Measurements from ENCODE around the gene NCS1. TPM values are rescaled to one million over a fixed set of nuclear protein-coding genes. Genes with fewer than 3 reads are reported as not detected.

Gene NCS1
- total RNA-seq, 3 donors from 2014 or later, result 4.1 to 196 (median 10.7) TPM

GRCh38 chr9:130149031-130149430, 23.2 kb upstream of the NCS1 start:
- no peak for DNase-seq
- Histone ChIP-seq H3K36me3 (ENCODE audit: low read depth) (no peaks in the 10 kb centered on the region), H3K4me1 (ENCODE audit: low read depth) (no peaks in the 10 kb centered on the region), H3K4me3 (no peak overlapping the region), H3K9me3 (no peaks in the 10 kb centered on the region)
- ATAC-seq, result no peak
- intact Hi-C loops (cut with DNase I, micrococcal nuclease), result no loop called here
- no peak for TF ChIP-seq CTCF (IDR thresholded peaks at IDR 0.05)

- H3K4me1 ChIP-seq (ENCODE audit: low read depth), result no peaks in the 10 kb centered on the region
- DNase-seq (no peak), ATAC-seq (no peak)
- H3K9me3 ChIP-seq, result no peaks in the 10 kb centered on the region
- intact Hi-C loops (cut with DNase I, micrococcal nuclease), result no loop called here
- TF ChIP-seq CTCF (IDR thresholded peaks at IDR 0.05), result no peak
- H3K4me3 ChIP-seq, result no peak overlapping the region
- H3K36me3 ChIP-seq (ENCODE audit: low read depth), result no peaks in the 10 kb centered on the region
Observed at GRCh38 chr9:130149654-130150286, 22.4 kb upstream of the NCS1 start.

GRCh38 chr9:130150779-130151382, 21.3 kb upstream of the NCS1 start:
- no peak for TF ChIP-seq CTCF (IDR thresholded peaks at IDR 0.05)
- no peak for ATAC-seq
- H3K9me3 ChIP-seq, result no peaks in the 10 kb centered on the region
- H3K4me3 ChIP-seq, result no peak overlapping the region
- H3K36me3 ChIP-seq (ENCODE audit: low read depth), result no peaks in the 10 kb centered on the region
- no peak for DNase-seq
- H3K4me1 ChIP-seq (ENCODE audit: low read depth), result no peaks in the 10 kb centered on the region
- intact Hi-C loops (cut with DNase I, micrococcal nuclease), result no loop called here

- DNase-seq (no peak), ATAC-seq (no peak)
- intact Hi-C loops (cut with DNase I, micrococcal nuclease), result no loop called here
- Histone ChIP-seq H3K36me3 (ENCODE audit: low read depth) (no peaks in the 10 kb centered on the region), H3K4me3 (no peak overlapping the region), H3K9me3 (no peaks in the 10 kb centered on the region), H3K4me1 (ENCODE audit: low read depth) (no peaks in the 10 kb centered on the region)
- TF ChIP-seq CTCF (IDR thresholded peaks at IDR 0.05), result no peak
Observed at GRCh38 chr9:130154816-130155215, 17.4 kb upstream of the NCS1 start.

- H3K36me3 ChIP-seq (ENCODE audit: low read depth), result no peaks in the 10 kb centered on the region
- no peaks in the 10 kb centered on the region for H3K4me1 ChIP-seq (ENCODE audit: low read depth)
- no peak for TF ChIP-seq CTCF (IDR thresholded peaks at IDR 0.05)
- no peak overlapping the region for H3K4me3 ChIP-seq
- no peak for DNase-seq
- H3K9me3 ChIP-seq, result no peaks in the 10 kb centered on the region
- intact Hi-C loops (cut with DNase I, micrococcal nuclease), result no loop called here
- no peak for ATAC-seq
Observed at GRCh38 chr9:130155647-130156046, 16.6 kb upstream of the NCS1 start.

Data from mucosa of descending colon (tissue), 3 donors.